AG04450 (cell line): ENCODE data around the gene ZBTB34. TPM values are rescaled to one million over a fixed set of nuclear protein-coding genes. Genes with fewer than 3 reads are reported as not detected.

Experiments
- CTCF ChIA-PET: fragments of 300-600, 350-600 bp; formaldehyde crosslinking; extraction: SDS; loops from one replicate; lab custom pipeline; 2022; ENCODE audit warnings: antibody characterized with exemption, inconsistent platforms; lab: Charles Lee
- POLR2A ChIA-PET: fragments of 350-600 bp; formaldehyde crosslinking; extraction: SDS; loops from one replicate; lab custom pipeline; 2021; ENCODE audit warnings: antibody characterized with exemption, inconsistent platforms; lab: Yijun Ruan, JAX
- DNase-seq: peaks from one replicate; pipeline ENCODE4 v3.0.0-alpha.2; 2011; ENCODE audit warnings: low read depth, low spot score
- H3K27ac ChIP-seq: one replicate; pipeline ENCODE4 v1.5.1; 2012; ENCODE audit warnings: low read depth, low read length, control low read depth
- H3K27me3 ChIP-seq: one replicate; pipeline ENCODE4 v1.6.0; 2012; ENCODE audit warnings: low read length; ENCODE audit not compliant: control insufficient read depth, insufficient read depth
- H3K4me3 ChIP-seq: 2 replicates; pipeline ENCODE4 v1.5.1; 2011; ENCODE audit warnings: mild to moderate bottlenecking, low read depth, low read length, control low read depth
- H3K9me3 ChIP-seq: 2 replicates; pipeline ENCODE4 v1.5.1; 2012; ENCODE audit warnings: low read length; ENCODE audit not compliant: control insufficient read depth, insufficient read depth
- CTCF ChIP-seq: IDR thresholded peaks from 2 replicates; pipeline ENCODE4 v1.5.1; 2011; ENCODE audit warnings: low read depth, low read length, control low read depth, inconsistent platforms
- polyA plus RNA-seq: library from polyadenylated mRNA; depleted of rRNA; stranded (reverse); fragments of >200 nt; gene quantifications from 2 replicates; pipeline ENCODE4 v1.2.3, GENCODE V29; 2011

The ZBTB34 gene
- polyA plus RNA-seq, 1 experiment = 9.4 TPM

- ChIA-PET CTCF (interaction anchor here (2.0 kb wide), 1 partner anchor 14 kb away, joined by 9 read pairs; no protein-coding TSS in a partner anchor), POLR2A (no interaction called here)
- no peaks in the 10 kb centered on the region for H3K9me3 ChIP-seq
- no peak for TF ChIP-seq CTCF
- H3K4me3 ChIP-seq = no peak overlapping the region
- no peak overlapping the region for H3K27ac ChIP-seq
- no peak for DNase-seq
- peaks cover 9% of the 10 kb centered on the region for H3K27me3 ChIP-seq
Observed at GRCh38 chr9:126926364-126926763, 65.9 kb downstream of the ZBTB34 start.

- ChIA-PET CTCF (no interaction called here), POLR2A (no interaction called here)
- H3K27me3 ChIP-seq = peaks cover 9% of the 10 kb centered on the region
- H3K4me3 ChIP-seq = no peak overlapping the region
- no peak for TF ChIP-seq CTCF
- no peak overlapping the region for H3K27ac ChIP-seq
- no peaks in the 10 kb centered on the region for H3K9me3 ChIP-seq
- no peak for DNase-seq
Observed at GRCh38 chr9:126927419-126927818, 67.0 kb downstream of the ZBTB34 start.

DNA sequence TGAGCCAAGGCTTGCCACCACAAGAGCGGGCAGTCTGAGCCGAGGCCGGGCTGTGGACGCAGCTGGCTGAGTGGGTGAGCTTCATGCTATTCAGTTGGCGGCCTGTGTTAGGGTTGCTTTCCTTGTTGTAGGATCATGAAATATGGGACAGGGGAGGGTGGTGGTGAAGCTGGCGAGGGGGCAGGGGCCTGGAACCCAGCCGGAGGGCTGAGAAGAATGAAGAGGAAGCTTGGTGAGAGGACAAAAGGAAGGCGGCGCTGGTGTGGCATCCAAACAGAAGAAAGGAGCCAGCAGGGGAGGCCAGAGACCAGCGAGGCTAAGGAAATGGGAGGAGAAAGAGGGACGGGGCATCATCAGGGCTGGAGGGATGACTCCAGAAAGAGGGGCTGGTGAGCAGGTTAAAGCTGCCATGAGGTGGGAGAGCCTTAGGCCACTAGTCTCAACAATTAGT lies 72.5 kb downstream of the ZBTB34 start:
- Histone ChIP-seq H3K4me3 (no peak overlapping the region), H3K9me3 (no peaks in the 10 kb centered on the region), H3K27ac (no peak overlapping the region), H3K27me3 (peaks cover 6% of the 10 kb centered on the region)
- no peak for TF ChIP-seq CTCF
- CTCF ChIA-PET = no interaction called here
- no peak for DNase-seq
- POLR2A ChIA-PET = no interaction called here

GRCh38 chr9:126933334-126933980 lies 73.0 kb downstream of the ZBTB34 start:
- Histone ChIP-seq H3K9me3 (no peaks in the 10 kb centered on the region), H3K27ac (no peak overlapping the region), H3K27me3 (peaks cover 3% of the 10 kb centered on the region), H3K4me3 (no peak overlapping the region)
- TF ChIP-seq CTCF = no peak
- POLR2A ChIA-PET = no interaction called here
- no peak for DNase-seq
- CTCF ChIA-PET = no interaction called here

- no peak for DNase-seq
- peaks cover 3% of the 10 kb centered on the region for H3K27me3 ChIP-seq
- ChIA-PET POLR2A (interaction anchor here (0.6 kb wide), 1 partner anchor 85 kb away, joined by 4 read pairs; no protein-coding TSS in a partner anchor), CTCF (interaction anchor here (1.7 kb wide), 1 partner anchor 264 kb away, joined by 9 read pairs; no protein-coding TSS in a partner anchor)
- no peak for TF ChIP-seq CTCF
- no peak overlapping the region for H3K27ac ChIP-seq
- H3K9me3 ChIP-seq = no peaks in the 10 kb centered on the region
- H3K4me3 ChIP-seq = no peak overlapping the region
Observed at GRCh38 chr9:126934441-126934840, 74.0 kb downstream of the ZBTB34 start.
